ENCODE data around the gene ARHGEF16.

DNA sequence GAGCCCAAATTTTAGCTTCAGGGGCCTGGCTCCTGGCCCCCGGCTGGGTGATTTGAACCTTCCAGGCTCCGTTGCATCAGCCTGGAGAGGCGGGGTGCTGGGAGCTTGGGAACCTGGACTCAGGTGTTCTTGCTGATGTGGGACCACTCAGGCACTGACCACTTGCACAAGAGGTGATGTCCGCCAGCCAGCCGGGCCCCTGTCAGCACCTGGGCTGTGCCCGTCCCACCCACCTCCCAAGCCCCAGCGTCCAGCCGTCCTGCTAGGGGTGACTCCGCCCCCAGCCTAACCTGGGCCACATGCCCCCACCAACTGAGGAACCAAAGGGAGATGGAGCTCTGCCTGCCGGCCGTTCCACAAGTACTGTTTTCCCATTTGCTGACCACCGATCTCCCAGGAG lies 47.4 kb upstream of the ARHGEF16 start:
- TF ChIP-seq, protein P1, sequence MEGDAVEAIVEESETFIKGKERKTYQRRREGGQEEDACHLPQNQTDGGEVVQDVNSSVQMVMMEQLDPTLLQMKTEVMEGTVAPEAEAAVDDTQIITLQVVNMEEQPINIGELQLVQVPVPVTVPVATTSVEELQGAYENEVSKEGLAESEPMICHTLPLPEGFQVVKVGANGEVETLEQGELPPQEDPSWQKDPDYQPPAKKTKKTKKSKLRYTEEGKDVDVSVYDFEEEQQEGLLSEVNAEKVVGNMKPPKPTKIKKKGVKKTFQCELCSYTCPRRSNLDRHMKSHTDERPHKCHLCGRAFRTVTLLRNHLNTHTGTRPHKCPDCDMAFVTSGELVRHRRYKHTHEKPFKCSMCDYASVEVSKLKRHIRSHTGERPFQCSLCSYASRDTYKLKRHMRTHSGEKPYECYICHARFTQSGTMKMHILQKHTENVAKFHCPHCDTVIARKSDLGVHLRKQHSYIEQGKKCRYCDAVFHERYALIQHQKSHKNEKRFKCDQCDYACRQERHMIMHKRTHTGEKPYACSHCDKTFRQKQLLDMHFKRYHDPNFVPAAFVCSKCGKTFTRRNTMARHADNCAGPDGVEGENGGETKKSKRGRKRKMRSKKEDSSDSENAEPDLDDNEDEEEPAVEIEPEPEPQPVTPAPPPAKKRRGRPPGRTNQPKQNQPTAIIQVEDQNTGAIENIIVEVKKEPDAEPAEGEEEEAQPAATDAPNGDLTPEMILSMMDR (IDR thresholded peaks at IDR 0.05), result no peak
- TF ChIP-seq EP300 (IDR thresholded peaks at IDR 0.05), result no peak
